GM19099 (cell line): Measurements from ENCODE around the gene PAK1.

Experiments
- POLR2A ChIP-seq: IDR thresholded peaks from 3 replicates; pipeline ENCODE4 v1.6.1; 2011; ENCODE audit warnings: low read depth; ENCODE audit not compliant: insufficient read length; ENCODE audit errors: extremely low read depth

PAK1 gene

DNA sequence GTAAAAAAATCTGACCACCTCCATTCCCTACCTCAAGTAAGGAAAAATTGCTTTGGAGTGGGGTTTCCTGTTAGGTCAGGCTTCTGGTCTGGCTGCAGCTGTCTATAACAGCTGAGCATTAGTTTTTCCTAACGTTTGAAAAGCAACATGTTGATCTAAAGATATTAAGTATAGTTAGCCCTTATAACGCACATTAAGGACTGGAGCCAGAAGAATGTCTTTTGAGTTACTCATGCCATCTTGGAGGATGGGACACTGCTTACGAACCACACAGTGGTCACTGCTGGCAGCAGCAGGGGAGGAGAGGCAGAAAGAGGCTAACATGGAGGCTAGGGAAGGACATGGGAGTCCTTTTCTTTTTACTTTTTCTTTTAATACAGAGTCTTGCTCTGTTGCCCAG lies 128.3 kb downstream of the PAK1 start:
- no peak for TF ChIP-seq POLR2A

DNA sequence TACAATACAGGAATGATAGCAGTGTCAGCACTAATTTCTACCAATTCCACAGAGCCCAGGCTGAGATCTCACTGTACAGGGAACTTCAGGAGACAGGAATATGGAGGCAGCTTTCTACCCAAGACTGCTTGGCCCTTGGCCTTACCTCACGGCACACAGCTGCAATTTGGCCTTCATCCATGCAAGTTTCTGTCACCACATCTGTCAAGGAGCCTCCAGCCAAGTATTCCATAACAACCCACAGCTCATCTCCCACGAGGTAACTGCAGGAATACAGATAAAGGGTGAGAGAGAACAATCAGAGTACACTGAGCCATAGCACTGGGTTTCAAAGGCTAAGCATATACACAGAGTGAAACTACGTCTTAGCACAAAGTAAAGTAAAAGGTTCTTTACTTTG lies 133.4 kb downstream of the PAK1 start:
- TF ChIP-seq POLR2A = no peak

DNA sequence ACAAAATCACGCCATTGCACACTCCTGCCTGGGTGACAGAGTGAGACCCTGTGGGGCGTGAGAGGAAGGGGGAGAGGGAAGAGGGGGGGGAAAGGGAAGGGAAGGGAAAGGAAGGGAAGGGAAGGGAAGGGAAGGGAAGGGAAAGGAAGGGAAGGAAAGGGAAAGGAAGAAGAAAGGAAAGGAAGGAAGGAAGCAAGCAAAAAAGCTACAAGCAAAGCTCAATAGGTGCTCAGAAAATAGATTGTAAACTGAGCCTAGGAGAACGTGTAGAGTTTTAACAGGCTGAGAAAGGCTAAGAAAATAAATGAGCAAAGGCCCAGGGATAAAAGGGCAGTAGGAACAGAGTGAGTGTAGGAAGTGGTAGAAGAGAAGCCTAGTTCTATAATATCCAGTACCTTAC lies 141.6 kb downstream of the PAK1 start:
- no peak for TF ChIP-seq POLR2A

DNA sequence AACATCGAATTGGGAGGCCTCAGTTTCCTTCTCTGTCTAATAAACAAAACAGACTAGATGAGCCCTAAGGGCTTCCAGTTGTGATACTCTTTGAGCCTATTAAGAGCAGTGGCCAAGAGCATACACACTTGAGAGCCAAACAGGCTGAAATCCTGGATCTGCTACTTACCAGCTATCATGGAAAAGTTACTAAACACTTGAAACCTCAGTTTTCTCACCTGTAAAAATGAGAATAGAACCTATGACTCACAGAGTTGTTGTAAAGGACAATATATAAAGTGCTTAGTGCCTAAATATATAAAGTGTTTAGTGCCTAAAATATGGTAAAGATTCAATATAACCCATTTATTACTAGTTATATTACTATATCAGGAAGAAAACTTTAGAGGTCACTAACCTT lies 148.7 kb downstream of the PAK1 start:
- no peak for TF ChIP-seq POLR2A

DNA sequence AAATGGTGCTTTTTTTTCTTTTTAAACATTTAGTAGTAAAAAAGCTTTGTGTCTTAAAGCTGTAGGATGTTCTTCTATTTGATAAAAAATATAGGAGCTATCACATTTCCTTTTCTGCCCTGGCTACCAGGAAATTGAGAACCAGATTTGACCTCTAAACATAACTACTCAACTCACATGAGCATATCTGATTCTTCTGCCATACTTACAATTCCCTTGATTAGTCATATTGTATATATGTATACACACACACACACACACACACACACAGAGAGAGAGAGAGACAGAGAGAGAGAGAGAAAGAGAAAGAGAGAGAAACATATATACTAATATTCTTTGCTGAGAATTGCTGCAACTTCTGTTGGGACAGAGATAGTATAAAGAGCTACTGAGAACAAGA lies 149.4 kb downstream of the PAK1 start:
- TF ChIP-seq POLR2A = no peak

DNA sequence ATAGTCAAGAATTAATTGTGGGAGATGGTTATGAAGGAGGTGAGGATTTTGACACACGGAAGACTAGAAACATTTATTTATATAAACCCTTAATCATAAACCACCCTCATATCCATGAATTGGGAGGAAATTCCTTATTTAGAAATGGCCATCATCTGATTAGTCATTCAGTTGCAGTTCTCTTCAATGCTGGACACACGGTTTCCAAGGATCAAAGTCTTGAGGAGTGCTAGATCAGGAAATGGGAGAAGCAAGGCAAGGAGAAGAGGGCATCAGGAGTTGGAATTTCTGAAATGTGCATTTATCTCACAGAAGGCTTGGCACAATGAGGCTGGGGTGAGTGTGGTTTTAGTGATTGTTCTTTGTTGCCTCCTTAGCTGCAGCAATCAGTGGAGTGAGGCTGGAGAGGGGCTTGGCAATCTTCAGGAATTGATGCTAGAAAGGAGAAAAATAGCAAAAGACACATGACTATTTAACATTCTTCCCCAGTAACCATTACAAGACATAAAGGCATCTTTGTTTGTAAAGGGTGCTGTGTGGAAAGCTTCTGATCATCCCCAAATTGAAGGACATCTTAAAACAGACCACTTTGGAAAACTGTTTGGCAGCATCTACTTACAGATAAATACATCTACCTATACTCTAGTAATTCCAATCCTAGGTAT lies 150.8 kb downstream of the PAK1 start:
- no peak for TF ChIP-seq POLR2A

DNA sequence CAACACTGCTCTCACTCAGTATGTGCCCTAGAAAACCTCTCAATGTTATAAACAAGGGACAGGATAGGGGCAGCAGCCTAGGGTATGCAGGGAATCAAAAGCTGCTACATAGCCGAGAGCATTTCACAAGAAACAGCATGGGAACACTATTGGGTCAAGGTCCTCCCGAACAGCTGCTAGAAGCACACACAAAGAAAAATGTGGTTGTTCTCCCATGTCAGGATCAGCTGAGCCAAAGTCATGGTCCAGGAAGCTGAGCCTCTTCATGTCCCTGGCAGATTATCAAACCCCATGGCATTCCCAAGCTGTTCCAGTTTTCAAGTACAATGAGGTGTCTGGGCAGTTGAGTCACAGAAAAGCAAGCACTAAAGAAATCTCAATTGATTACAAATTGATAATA lies 151.4 kb downstream of the PAK1 start:
- TF ChIP-seq POLR2A = no peak

DNA sequence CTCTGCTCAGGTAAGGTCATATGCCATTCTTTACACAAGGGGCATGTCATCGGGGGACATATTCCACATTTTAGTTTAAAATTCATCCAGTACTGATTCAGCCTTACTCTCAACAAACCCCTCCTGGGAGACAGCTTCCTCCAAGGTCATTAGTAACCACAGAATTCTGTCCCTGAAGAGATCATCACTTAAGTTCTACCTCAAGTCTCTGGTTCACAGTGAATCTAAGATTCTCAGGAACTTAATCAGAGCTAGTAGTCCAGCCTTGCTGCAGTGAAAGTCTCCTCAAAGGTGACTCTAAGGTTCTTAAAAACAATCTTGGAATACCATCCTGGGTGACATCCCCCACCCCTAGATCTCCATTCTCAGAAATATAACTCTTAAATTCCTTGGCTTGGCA lies 153.5 kb downstream of the PAK1 start:
- no peak for TF ChIP-seq POLR2A

DNA sequence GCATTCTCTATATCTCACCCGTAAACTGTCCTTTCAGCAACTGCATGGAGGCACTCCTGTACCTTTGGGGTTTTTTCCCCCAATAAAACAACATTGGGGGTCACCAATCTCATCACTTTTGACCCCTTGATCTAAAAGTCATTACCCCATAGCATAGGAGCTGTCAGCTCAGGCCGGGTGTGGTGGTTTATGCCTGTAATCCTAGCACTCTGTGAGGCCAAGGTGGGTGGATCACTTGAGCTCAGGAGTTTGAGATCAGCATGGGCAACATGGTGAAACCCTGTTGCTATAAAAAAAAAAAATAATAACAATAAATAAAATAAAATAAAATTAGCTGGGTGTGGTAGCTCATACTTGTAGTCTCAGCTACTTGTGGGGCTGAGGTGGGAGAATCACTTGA lies 155.3 kb downstream of the PAK1 start:
- no peak for TF ChIP-seq POLR2A

DNA sequence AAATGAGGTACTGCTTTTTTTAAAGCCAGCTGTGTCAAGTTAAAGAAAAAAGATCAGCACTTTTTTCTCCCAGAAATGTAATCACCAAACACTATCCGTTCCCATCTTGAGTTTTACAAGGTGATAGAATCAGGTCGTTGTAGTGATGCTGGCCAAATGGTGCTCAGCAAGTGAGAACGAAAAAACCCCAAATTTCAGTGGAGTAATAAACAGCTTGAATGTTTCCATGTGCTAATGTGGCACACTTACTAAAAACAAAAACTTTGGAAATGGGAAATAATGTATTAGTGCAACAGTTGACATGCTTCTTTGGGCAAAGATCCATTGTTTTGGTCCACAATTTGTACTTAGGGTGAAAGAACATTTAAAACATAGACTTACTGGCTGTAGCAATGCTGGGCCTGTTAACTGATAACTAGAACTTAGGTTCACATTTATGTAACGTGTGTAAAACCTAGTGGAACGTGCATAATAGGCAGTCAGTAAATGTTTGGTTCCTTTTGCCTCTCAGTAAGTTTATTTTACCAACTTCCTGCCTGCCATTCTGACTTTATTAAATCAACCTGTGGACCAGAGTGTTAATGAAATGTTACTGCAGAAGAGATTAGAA lies 157.1 kb downstream of the PAK1 start:
- TF ChIP-seq POLR2A = no peak

DNA sequence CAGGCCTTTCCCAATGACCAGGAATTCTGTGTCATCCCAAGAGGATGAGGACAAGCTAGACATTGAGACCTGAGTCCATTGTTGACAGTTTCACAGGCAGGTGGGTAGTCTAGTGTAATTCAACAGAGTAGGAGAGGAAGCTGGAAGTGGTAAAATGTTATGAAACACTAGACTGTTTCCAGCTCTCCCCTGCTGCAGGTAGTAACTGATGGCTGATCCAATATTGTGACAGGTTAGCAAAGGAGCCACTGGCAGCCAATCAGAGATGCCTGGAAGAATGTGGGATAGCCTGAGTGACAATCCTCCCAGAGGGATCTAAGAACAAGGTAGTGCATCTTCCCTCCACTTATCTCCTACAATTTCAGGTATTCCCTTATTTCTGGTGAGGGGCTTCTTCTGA lies 161.8 kb downstream of the PAK1 start:
- no peak for TF ChIP-seq POLR2A

DNA sequence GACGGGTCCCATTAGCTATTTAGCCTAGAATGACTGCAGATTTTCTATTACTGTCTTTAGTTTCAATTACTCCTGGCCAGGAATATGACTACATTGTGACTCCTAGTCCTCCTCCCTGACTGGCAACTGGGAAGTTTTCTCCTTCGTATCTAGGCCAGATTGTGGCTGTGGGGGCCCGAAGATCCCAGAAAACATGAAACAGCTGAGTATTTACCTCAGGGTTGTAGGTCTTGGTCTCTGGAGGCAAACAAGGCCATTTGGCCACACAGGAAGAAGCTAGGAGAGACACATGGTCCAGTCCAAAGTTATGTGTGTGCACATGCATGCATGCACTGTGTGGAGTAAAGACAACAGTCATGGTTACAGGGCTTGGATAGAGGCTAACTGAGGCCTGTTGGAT lies 162.2 kb downstream of the PAK1 start:
- no peak for TF ChIP-seq POLR2A

DNA sequence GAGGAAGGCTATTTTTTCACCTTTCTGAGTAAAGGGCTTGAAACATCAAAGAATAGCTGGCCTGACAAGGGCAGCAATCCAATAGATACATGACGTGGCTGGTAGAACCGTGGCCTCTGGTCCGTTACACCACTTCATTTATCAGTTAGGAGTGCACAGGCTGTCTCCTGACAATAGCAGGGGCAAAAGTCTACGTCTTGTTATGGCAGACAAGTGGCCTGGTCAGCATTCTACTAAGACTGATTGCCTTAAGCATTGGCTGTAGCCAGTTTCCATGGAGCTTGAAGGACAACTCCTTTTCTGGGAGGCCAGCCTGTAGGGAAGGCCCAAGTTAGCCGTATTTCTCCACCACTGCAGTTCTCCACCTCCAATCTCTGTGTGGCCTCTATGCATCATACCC lies 163.2 kb downstream of the PAK1 start:
- TF ChIP-seq POLR2A = no peak

DNA sequence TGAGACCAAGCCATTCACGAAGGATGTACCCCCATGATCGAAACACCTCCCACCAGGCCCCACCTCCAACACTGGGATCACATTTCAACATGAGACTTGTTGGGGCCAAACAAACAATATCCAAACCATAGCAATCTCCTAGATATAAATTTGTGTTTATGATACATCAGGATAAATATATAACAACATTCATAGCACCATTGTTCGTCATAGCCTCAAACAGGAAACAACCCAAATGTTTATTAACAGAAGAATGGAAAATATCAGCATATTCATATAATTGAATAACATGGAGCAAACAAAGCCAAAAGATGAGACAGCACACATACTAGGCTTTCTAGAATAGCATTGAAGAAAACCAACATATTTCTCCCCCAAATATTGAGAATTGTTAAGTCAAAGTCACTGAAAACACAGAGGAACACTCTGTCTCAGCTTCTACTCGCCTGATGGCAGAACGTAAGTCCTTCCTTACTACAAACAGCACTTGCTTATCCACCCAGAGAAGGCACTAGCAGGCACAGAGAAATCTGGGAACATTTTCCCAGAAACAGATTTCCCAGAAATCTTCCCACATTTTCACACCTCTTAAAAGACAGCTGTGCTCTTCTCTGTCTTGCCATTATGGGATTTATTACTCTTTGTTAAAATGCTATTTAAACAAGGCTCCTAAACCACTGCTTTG lies 164.4 kb downstream of the PAK1 start:
- TF ChIP-seq POLR2A = no peak

DNA sequence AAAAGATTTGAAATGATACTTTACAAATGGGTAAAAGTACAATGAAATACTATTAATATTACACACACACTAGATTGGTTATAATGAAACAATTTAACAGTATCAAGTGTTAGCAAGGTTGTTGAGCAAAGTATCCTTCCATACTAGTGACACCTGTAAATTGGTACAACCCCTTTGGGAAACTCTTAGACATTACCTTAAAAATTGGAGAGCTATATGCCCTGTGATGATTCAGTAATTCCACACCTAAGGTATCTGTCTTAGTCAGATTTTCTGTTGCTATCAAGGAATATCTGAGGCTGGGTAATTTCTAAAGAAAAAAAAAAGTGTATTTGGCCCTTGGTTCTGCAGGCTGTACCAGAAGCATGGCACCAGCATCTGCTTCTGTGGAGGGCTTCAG lies 165.1 kb downstream of the PAK1 start:
- no peak for TF ChIP-seq POLR2A

DNA sequence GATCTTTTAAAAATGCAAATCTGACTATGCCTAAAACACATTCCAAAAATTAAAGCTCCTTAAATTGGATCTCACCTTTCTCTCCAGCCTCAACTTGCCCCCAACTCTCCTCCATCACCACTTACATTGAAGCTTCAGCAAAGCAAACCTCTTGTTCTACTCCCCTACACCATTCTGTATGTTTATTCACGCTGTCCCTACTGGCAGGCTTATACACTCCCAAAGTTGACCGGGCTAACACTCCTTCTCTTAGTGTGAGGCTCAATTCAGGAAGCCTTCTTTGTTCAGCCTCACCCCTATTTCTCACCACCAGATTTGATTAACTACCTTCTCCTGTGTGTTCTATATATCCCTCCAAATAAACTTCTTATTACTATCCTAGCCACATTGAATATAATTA lies 170.6 kb downstream of the PAK1 start:
- TF ChIP-seq POLR2A = no peak
